ENCODE data around the gene TMCC2. TPM values are rescaled to one million over a fixed set of nuclear protein-coding genes. Genes with fewer than 3 reads are reported as not detected.

The TMCC2 gene
- total and polyA plus RNA-seq, 10 donors = 0.74 to 146 (median 7.7) TPM

GRCh38 chr1:205235951-205236350 is 8.2 kb downstream of the TMCC2 start:
- Histone ChIP-seq H3K36me3 (no peaks in the 10 kb centered on the region), H3K4me1 (peaks cover 0 to 17% (median 8%) of the 10 kb centered on the region in 6 donors), H3K27ac (no peak overlapping the region), H3K9me3 (no peaks in the 10 kb centered on the region), H3K27me3 (replicated peaks in 1 of 7) (no peaks in the 10 kb centered on the region), H3K4me3 (no peak overlapping the region)
- 92 to 99% (median 97%) methylated on average over 6 of the region's 6 CpGs for WGBS, 5 donors
- intact Hi-C loops (cut with DNase I; ENCODE audit: low total_unique reads) = no loop called here
- TF ChIP-seq POLR2AphosphoS5 (IDR thresholded peaks at IDR 0.05) (no peak), POLR2A (IDR thresholded peaks at IDR 0.05) (no peak)
- TF ChIP-seq, protein P1, sequence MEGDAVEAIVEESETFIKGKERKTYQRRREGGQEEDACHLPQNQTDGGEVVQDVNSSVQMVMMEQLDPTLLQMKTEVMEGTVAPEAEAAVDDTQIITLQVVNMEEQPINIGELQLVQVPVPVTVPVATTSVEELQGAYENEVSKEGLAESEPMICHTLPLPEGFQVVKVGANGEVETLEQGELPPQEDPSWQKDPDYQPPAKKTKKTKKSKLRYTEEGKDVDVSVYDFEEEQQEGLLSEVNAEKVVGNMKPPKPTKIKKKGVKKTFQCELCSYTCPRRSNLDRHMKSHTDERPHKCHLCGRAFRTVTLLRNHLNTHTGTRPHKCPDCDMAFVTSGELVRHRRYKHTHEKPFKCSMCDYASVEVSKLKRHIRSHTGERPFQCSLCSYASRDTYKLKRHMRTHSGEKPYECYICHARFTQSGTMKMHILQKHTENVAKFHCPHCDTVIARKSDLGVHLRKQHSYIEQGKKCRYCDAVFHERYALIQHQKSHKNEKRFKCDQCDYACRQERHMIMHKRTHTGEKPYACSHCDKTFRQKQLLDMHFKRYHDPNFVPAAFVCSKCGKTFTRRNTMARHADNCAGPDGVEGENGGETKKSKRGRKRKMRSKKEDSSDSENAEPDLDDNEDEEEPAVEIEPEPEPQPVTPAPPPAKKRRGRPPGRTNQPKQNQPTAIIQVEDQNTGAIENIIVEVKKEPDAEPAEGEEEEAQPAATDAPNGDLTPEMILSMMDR (IDR thresholded peaks at IDR 0.05 in 8 of 11, conservative IDR thresholded peaks at IDR 0.05 in 3 of 11) = no peak
- DNase-seq = no peak

GRCh38 chr1:205236526-205236925 is 8.8 kb downstream of the TMCC2 start:
- Histone ChIP-seq H3K9me3 (no peaks in the 10 kb centered on the region), H3K27me3 (replicated peaks in 1 of 7) (no peaks in the 10 kb centered on the region), H3K36me3 (peaks cover 0 to 3% (median under 1%) of the 10 kb centered on the region in 6 donors), H3K4me3 (no peak overlapping the region), H3K27ac (no peak overlapping the region), H3K4me1 (peaks cover 0 to 17% (median 8%) of the 10 kb centered on the region in 6 donors)
- intact Hi-C loops (cut with DNase I; ENCODE audit: low total_unique reads) = no loop called here
- TF ChIP-seq POLR2AphosphoS5 (IDR thresholded peaks at IDR 0.05) (no peak), POLR2A (IDR thresholded peaks at IDR 0.05) (no peak)
- TF ChIP-seq, protein P1 (IDR thresholded peaks at IDR 0.05 in 8 of 11, conservative IDR thresholded peaks at IDR 0.05 in 3 of 11) = no peak
- no peak for DNase-seq
- 80 to 93% (median 87%) methylated on average over 8 of the region's 8 CpGs for WGBS, 5 donors

DNA sequence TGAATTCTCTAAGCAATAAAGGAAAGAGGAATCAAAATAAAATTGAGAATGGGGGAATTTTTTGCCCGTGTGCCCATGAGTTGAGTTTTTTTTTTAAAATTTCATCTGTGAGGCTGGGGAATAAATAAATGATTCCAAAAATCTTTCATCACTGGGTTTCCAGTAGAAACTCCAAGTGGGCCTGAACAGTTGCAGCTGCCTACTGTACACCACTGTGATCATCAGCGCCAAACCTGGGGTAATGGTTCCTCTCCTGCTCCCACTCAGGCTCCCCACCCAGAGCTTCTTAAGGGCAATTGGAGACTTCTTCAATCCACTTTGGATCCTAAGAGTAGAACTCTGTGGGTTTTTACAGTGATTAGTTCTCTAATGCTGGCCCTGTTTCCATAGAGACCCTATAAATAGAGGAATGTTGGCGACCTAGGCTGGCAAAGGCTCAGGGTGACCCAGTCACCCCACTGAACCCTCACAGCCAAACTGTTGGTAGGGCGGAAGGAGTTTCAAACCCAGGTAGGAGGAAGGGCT is 9.3 kb downstream of the TMCC2 start:
- WGBS, 5 donors = 56 to 80% (median 69%) methylated on average over 4 of the region's 4 CpGs
- intact Hi-C loops (cut with DNase I; ENCODE audit: low total_unique reads) = no loop called here
- Histone ChIP-seq H3K4me3 (no peak overlapping the region), H3K9me3 (no peaks in the 10 kb centered on the region), H3K36me3 (peaks cover 0 to 8% (median 3%) of the 10 kb centered on the region in 6 donors), H3K4me1 (peaks cover 0 to 17% (median 8%) of the 10 kb centered on the region in 6 donors), H3K27ac (no peak overlapping the region), H3K27me3 (replicated peaks in 1 of 7) (no peaks in the 10 kb centered on the region)
- TF ChIP-seq POLR2AphosphoS5 (IDR thresholded peaks at IDR 0.05) (no peak), POLR2A (IDR thresholded peaks at IDR 0.05) (no peak)
- TF ChIP-seq, protein P1 (IDR thresholded peaks at IDR 0.05 in 8 of 11, conservative IDR thresholded peaks at IDR 0.05 in 3 of 11) = no peak
- DNase-seq = no peak

- no peak for DNase-seq
- intact Hi-C loops (cut with DNase I; ENCODE audit: low total_unique reads) = no loop called here
- H3K9me3 ChIP-seq = no peaks in the 10 kb centered on the region
- H3K27ac ChIP-seq = no peak overlapping the region
- no peaks in the 10 kb centered on the region for H3K27me3 ChIP-seq (replicated peaks in 1 of 7)
- no peak for TF ChIP-seq POLR2A (IDR thresholded peaks at IDR 0.05)
- TF ChIP-seq, protein P1 (IDR thresholded peaks at IDR 0.05 in 8 of 11, conservative IDR thresholded peaks at IDR 0.05 in 3 of 11) = no peak
- no peak for TF ChIP-seq POLR2AphosphoS5 (IDR thresholded peaks at IDR 0.05)
- 21 to 34% (median 32%) methylated on average over 12 of the region's 12 CpGs for WGBS, 5 donors
- H3K36me3 ChIP-seq = peaks cover 0 to 9% (median 3%) of the 10 kb centered on the region in 6 donors
- H3K4me3 ChIP-seq = no peak overlapping the region
- peaks cover 0 to 17% (median 8%) of the 10 kb centered on the region in 6 donors for H3K4me1 ChIP-seq
Measured at GRCh38 chr1:205237526-205238484, 10.1 kb downstream of the TMCC2 start.

Measured in spleen (tissue), 11 donors.